Measurements from ENCODE around the gene CCDC92.

GRCh38 chr12:123984903-123985302 lies 12.3 kb upstream of the CCDC92 start:
- TF ChIP-seq POLR2A (IDR thresholded peaks at IDR 0.05) (no peak), CTCF (IDR thresholded peaks at IDR 0.05) (no peak)
